Activated naive CD4-positive, alpha-beta T cell (primary cell): Measurements from ENCODE around the gene TMEM72.
A peak's percentile ranks its signal among the peaks of the same experiment; 100 is the strongest.

Experiments used
- DNase-seq, 4 experiments: peaks; one replicate each; lab custom pipeline; 2025; lab: John Stamatoyannopoulos, UW

The TMEM72 gene

GRCh38 chr10:44968091-44968490 is 57.0 kb downstream of the TMEM72 start:
- DNase-seq, result no peak

DNA sequence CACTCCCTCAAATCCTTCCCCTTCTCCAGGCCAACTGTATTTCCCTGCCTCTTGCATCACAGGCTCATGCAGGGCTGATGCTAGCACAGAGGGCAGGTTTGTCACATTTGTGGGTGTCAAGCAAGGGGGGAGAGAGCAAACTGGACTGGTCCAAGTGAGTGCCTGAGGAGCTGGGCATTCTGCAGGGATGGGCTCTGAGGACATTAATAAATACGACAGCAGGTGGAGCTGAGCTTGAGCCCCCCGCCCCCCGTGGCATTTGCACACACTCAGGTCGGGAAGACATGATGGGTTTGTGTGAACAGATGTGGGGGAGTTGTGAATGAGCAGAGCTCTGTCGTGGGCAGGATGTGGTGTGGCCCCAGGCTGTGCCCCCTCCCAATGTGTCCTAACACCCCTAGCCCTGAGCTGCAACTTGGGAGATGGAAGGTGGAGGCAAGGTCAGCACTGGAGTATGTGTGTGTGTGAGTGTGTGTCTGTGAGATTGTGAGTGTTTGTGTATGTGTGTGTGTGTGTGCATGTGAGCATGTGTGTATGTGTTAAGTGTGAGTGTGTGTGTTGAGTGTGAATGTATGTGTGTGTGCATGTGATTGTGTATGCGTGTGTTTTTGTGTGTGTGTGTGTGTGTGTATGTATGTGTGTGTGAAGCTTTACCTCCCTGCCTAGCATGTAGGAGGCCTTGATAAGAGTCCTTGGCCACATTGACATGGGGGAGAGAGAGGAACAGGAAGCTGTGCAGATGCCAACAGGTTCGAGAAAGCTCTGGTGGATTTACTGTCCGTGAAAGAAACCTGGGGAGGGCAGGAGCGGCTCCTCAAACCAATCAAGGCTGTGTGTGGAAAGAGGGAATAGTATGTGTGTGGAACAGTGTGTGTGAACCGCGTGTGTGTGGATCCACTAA is 57.6 kb downstream of the TMEM72 start:
- DNase-seq, result no peak

DNA sequence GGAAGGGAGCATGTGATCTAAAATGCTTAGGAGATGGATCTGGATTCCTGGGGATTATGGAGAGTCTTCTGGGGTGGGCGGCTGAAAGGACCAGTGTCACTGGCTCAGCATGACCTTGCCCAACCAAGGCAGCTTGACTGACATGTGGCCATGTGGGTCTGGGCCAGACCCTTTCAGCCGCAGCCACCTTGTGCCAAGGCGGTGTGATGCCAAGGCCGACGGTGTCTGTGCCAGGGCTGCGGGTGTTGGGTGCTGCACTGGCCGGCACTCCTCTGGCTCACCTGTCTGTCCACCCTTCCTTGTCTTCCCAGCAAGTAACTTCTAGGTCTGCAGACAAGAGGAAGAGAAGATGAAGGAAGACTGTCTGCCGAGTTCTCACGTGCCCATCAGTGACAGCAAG is 58.7 kb downstream of the TMEM72 start:
- no peak for DNase-seq

DNA sequence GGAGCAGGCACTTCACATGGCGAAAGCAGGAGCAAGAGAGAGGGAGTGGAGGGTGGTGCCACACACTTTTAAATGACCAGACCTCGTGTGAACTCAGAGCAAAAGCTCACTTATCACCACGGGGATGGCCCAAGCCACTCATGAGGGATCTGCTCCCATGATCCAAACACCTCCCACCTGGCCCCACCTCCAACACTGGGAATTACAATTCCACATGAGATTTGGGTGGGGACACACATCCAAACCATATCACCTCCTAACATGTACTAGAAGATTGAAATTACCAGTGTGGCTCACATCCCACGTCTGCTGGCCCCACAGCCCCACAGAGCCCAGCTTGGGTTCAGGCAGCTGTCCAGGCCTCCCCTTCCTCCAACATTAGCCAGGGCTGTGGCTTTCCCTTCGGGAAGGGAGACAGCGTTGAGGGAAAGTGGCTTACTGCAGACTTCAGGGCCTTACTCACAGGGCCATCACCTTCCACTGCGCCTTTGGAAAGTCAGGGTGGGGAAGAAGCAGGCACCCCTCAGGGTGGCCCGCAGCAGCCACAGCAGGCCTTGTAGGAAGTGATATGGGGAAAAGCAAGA is 59.8 kb downstream of the TMEM72 start:
- no peak for DNase-seq

- DNase-seq, result no peak
Observed at GRCh38 chr10:44971434-44971833, 60.3 kb downstream of the TMEM72 start.

GRCh38 chr10:44971935-44972757 is 61.0 kb downstream of the TMEM72 start:
- no peak for DNase-seq

DNA sequence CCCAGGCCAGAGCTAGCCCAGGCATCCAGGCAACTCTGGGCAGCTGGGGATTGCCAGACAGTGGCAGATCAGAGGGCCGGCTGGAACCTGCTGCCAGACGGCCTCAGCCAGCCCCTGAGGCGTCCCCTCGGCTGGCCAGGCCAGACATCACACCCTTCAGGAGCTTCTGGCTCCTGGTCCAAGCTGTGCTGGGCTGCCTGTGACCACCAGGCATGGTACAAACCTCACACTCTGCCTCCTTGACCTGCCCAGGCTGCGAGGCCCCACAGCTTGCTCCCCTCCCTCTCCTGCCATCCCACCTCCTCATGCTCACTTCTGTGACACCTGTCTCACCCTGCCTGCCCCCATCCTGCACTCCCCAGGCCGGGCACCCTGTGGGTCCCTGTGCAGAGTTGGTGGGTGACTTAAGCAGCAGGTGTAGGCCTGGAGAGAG is 61.8 kb downstream of the TMEM72 start:
- DNase-seq, result no peak

GRCh38 chr10:44973323-44974081 is 62.4 kb downstream of the TMEM72 start:
- DNase-seq, result no peak

DNA sequence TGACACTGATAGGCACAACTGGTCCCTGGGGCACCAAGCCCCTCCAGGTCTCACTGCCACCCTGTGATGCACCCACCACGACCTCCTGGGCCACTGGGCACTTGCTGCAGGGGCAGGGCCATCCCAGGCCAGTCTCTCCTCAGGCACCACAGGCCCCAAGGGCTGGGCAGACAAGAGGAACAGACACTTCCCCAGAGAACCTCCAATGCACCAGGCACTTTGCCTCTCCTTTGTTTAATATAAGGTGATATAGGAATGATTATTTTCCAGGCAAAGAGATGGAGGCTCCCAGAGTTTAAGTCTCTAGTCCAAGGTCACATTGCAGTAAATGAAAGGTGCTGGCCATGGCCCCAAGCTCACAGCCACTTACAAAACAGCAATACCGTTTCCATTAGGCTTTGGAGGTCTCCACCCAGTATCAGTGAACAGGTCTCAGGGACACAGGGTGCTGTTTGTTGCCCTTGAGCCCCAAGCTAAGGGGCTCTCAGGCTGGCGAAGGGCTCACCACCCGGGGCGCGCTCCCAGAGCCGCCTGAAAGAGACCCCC is 63.0 kb downstream of the TMEM72 start:
- no peak for DNase-seq

DNA sequence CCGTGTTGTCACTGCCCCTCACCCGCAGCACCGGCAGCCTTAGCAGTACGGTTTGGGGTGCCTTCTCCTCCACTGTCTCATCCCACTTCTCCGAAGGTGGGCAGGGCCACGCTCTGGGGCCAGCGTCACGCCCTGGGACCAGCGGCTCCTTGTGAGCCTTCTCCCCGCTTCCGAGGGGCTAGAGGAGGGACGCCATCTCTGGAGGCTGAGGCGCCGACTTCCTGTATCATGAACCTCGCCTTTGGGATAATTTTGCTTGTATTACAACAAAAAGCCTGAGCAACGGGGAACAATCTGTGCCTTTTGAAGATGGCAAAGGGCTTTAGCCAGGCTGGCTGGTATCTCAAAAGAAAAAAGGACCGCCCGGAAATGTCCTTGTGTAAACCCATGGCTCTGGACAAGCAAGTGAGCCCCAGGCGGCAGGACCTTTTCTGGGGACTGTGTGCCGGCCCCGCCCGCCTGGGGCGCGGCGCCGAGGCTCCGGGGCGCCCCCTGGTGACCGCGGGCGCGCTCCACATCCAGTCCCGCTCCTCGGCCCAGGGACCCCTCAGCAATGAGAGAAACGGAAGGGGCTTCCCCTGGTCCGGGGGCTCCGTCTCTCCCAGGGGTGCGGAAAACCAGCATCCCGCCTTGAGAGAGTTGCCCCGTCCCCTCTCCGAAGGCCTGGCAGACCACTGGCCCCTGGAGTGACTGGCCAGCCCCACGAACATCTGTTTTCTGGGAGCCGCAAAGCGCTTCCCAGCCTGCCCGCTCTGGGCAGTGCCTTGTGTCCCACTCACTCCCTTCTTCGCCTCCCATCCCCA is 63.7 kb downstream of the TMEM72 start:
- peak; percentile 23 to 59 (median 44) for DNase-seq

DNA sequence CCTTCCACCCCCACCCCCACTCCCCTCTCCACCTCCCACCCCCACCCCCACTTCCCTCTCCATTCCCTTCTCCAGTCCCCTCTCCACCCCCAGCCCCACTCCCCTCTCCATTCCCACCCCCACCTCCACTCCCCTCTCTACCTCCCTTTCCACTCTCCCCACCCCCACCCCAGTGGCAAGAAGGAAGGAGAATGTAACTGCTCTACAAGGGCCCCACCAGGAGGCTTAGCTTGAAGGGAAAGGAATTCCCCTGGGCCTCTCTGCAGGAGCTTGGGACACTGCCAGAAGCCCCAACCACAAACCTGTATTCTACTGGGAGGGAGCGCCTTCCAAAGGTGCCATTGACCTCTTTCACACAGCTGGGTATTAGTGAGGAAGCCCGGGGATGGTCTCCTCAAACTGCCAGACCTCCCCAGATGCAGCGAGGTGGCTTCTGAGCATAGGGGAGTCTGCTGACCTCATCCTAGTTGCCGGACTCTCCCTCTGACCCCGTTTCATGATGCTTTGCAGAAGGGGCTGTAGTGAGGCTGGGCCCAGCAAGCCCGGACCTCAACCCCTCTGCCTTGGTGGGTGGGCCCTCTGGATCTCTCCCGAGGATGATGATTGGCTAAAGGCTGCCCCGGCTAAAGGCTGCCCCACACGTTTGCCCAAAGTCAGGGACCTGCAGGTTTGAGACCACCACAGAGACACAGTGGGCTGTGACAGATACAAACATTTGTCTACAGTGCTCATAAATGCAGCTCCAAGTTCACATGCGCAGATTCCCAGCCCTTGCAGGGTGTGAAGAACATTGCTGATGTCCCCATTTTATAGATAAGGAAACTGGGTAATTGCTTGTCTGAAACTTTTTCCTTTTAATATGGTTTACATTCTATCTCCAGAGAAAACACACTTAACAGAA is 64.5 kb downstream of the TMEM72 start:
- DNase-seq, result no peak

- DNase-seq, result no peak
Observed at GRCh38 chr10:44976352-44977198, 65.4 kb downstream of the TMEM72 start.

GRCh38 chr10:44977287-44978212 is 66.4 kb downstream of the TMEM72 start:
- DNase-seq, result no peak

DNA sequence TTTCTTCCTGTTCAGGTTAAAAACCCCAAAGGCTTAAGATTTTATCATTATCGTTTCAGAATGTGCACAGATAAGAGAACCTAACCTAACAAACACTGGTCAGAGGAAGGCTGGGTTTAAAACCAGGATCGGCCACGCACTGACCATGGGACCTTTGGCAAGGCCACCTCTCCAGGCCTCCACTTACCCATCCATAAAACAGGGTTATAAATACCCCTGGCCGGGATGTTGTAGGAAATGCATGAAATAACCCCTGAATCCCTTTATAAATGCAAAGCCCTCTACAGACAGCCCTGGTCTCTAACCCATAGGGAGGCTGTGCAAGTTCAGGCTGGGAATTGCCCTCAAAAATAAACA is 67.1 kb downstream of the TMEM72 start:
- DNase-seq, result no peak

DNA sequence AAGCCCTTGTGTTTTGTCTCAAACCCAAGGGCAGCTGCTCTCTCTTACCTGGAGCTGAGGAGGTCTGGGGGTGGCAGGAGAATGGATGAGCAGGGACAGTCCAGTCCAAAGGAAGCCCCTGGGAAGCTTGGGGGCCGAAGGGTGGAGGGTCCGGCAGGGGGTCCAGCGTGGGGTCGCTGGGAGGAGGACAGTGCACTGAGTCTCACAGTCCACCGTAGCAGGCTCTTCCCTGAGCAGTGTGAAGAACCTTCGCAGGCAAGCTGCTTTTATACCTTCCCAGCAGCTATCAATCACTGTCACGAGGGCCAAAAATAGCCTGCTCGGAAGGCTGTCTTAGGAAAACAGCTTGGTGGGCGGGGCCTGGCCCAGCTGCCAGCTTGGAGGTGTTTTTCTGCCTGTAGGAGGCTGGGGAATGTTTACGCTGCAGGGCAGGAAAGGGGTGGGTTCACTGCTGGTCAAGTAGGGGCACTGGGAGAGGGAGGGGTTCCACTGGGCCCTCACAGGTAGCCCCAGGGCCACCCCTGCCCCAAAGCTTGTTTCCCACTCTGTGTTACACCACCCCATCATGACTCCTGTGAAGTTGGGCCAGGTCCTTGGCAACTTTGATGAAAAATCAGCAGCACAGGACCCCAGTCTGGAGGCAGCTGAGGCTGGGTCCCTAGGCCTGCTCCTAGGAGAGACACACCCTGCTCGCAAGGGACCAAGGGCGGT is 67.6 kb downstream of the TMEM72 start, which contains the start of gene DEPP1:
TSS of gene DEPP1 (minus strand) at position 240 of the 711 bp plus-strand sequence. CDS start 779 bp downstream, outside the sequence.
- DNase-seq, result no peak

DNA sequence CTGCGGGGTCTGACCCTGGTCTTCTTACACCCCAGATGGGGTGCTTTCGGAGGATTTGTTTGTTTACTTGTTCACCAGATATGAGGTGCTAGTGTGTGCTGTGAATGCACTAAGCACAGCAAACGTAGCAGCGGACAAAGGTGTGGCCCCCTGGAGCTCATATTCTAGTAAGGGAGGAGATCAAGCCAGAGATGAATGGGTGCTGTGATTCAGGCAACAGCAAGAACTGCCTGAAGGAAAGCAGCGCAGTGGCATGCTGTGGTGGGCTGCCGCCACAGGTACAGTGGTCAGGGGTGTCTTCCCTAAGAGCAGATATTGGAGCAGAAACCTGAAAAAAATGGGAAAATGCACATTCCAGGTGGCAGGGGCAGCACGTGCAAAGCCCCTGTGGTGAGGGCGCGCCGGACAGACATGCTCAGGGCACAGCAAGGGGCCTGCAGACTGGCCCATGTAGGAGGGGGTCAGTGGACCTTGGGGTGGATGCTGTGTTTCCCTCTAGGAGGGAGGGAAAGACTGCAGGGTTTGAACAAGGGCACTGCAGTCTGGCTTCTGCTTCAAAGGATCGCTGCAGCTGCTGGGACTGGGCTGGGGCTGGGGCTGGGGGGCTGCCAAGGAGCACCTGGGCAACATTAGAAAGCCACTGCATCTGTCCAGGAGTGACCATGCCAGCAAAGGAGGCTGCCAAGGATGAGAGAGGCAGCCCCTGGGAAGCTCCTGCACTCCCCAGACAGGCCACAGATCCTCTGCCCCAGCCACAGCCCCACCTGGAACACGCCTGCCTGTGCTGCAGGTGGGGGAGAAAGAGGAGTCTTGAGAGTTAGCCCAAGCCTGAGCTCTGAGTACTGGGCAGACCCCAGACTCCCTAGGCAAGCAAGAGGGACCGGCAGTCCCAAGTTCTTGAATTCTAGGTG is 68.4 kb downstream of the TMEM72 start:
- DNase-seq, result no peak
